ENCODE data around the gene EVI5.

GRCh38 chr1:92791487-92792066, 6.7 kb upstream of the EVI5 start:
- TF ChIP-seq POLR2A (IDR thresholded peaks at IDR 0.05) (no peak), CTCF (IDR thresholded peaks at IDR 0.05) (no peak), POLR2AphosphoS5 (IDR thresholded peaks at IDR 0.05) (no peak)

Measured in breast epithelium (tissue), 3 donors.